AG04449 (cell line): Measurements from ENCODE around the gene CHRM4.
A peak's percentile ranks its signal among the peaks of the same experiment; 100 is the strongest.

Source experiments
- CTCF ChIA-PET: fragments of 350-600 bp; formaldehyde crosslinking; extraction: SDS; loops from one replicate; lab custom pipeline; 2021; ENCODE audit warnings: antibody characterized with exemption; lab: Yijun Ruan, JAX
- POLR2A ChIA-PET: fragments of 400-600, 350-600 bp; formaldehyde crosslinking; extraction: SDS; loops from one replicate; lab custom pipeline; 2020; ENCODE audit warnings: antibody characterized with exemption, inconsistent platforms; lab: Yijun Ruan, JAX
- DNase-seq: peaks from one replicate; pipeline ENCODE4 v3.0.0-alpha.2; 2010; ENCODE audit warnings: low read depth, low spot score
- H3K4me3 ChIP-seq: 2 replicates; pipeline ENCODE4 v1.5.1; 2011; ENCODE audit warnings: low read depth, mild to moderate bottlenecking, control low read depth, low read length
- CTCF ChIP-seq: IDR thresholded peaks from one replicate; pipeline ENCODE4 v1.5.1; 2011; ENCODE audit warnings: mild to moderate bottlenecking, moderate library complexity, low read length, control low read depth, inconsistent platforms; ENCODE audit not compliant: insufficient read depth; ENCODE audit errors: missing control alignments

The CHRM4 gene

GRCh38 chr11:46353698-46354097 is 37.9 kb downstream of the CHRM4 start:
- ChIA-PET CTCF (interaction anchor here (1.2 to 27.5 kb wide), 3 partner anchors 4 to 184 kb away, joined by 4 to 498 read pairs (median 498); partner anchors contain the start of gene DGKZ), POLR2A (no interaction called here)
- TF ChIP-seq CTCF, result no peak
- no peak overlapping the region for H3K4me3 ChIP-seq
- no peak for DNase-seq

GRCh38 chr11:46352063-46352841 is 39.3 kb downstream of the CHRM4 start:
- CTCF ChIA-PET, result interaction anchor here (0.6 to 27.5 kb wide), 10 partner anchors 2 to 187 kb away, joined by 3 to 498 read pairs (median 7); partner anchors contain the start of gene DGKZ
- POLR2A ChIA-PET, result interaction anchor here (2.0 kb wide), 1 partner anchor 9 kb away, joined by 8 read pairs; no protein-coding TSS in a partner anchor
- no peak for DNase-seq
- peak; percentile 90 for TF ChIP-seq CTCF
- no peak overlapping the region for H3K4me3 ChIP-seq

GRCh38 chr11:46351606-46352005 is 40.0 kb downstream of the CHRM4 start:
- no peak for DNase-seq
- POLR2A ChIA-PET, result interaction anchor here (2.0 kb wide), 1 partner anchor 9 kb away, joined by 8 read pairs; no protein-coding TSS in a partner anchor
- no peak for TF ChIP-seq CTCF
- CTCF ChIA-PET, result interaction anchor here (1.0 to 27.5 kb wide), 11 partner anchors 1 to 218 kb away, joined by 3 to 498 read pairs (median 7); partner anchors contain the start of gene DGKZ
- no peak overlapping the region for H3K4me3 ChIP-seq

GRCh38 chr11:46351148-46351547 is 40.4 kb downstream of the CHRM4 start:
- ChIA-PET POLR2A (interaction anchor here (2.0 kb wide), 1 partner anchor 10 kb away, joined by 8 read pairs; no protein-coding TSS in a partner anchor), CTCF (interaction anchor here (1.0 to 27.5 kb wide), 8 partner anchors 1 to 217 kb away, joined by 3 to 498 read pairs (median 13); partner anchors contain the start of gene DGKZ)
- no peak for TF ChIP-seq CTCF
- no peak for DNase-seq
- H3K4me3 ChIP-seq, result no peak overlapping the region

- ChIA-PET CTCF (interaction anchor here (1.0 to 27.5 kb wide), 8 partner anchors 1 to 217 kb away, joined by 3 to 498 read pairs (median 13); partner anchors contain the start of gene DGKZ), POLR2A (interaction anchor here (2.0 kb wide), 1 partner anchor 10 kb away, joined by 8 read pairs; no protein-coding TSS in a partner anchor)
- H3K4me3 ChIP-seq, result no peak overlapping the region
- TF ChIP-seq CTCF, result no peak
- DNase-seq, result no peak
Measured at GRCh38 chr11:46350695-46351094, 40.9 kb downstream of the CHRM4 start.
